ENCODE data around the gene SPATA1. TPM values are rescaled to one million over a fixed set of nuclear protein-coding genes. Genes with fewer than 3 reads are reported as not detected.

The SPATA1 gene
- total RNA-seq, 1 experiment from 2014 or later = 0.85 TPM

GRCh38 chr1:84510668-84511067, 4.5 kb downstream of the SPATA1 start:
- Mint-ChIP-seq H3K27me3 (ENCODE audit: low read depth) (no peaks in the 10 kb centered on the region; the same call in 1 of the 2 replicates), H3K9me3 (peaks cover 11% of the 10 kb centered on the region), H3K36me3 (0 out of 2 replicates have a peak, but pooled peaks cover 6% of the 10 kb centered on the region), H3K4me3 (no peak overlapping the region), H3K4me1 (peaks cover 5% of the 10 kb centered on the region), H3K27ac (no peak overlapping the region)
- ChIA-PET POLR2A (no interaction called here), CTCF (no interaction called here)
- DNase-seq (ENCODE audit: low spot score) (no peak), ATAC-seq (no peak)
- TF ChIP-seq STAT6 (CRISPR knock-in tag; conservative IDR thresholded peaks at IDR 0.05; ENCODE audit: low read depth) (no peak), ZNF232 (CRISPR knock-in tag; IDR thresholded peaks at IDR 0.05) (no peak), AFF4 (CRISPR knock-in tag; IDR thresholded peaks at IDR 0.05; ENCODE audit: borderline replicate concordance) (no peak), MYBL2 (CRISPR knock-in tag; IDR thresholded peaks at IDR 0.05) (no peak)

GRCh38 chr1:84524590-84524989, 18.4 kb downstream of the SPATA1 start:
- Mint-ChIP-seq H3K36me3 (no peaks in the 10 kb centered on the region), H3K9me3 (peaks cover 9% of the 10 kb centered on the region), H3K27me3 (ENCODE audit: low read depth) (no peaks in the 10 kb centered on the region), H3K4me3 (no peak overlapping the region), H3K4me1 (0 out of 2 replicates have a peak, but pooled peaks cover 3% of the 10 kb centered on the region), H3K27ac (no peak overlapping the region)
- no peak for ATAC-seq
- no peak for DNase-seq (ENCODE audit: low spot score)
- POLR2A ChIA-PET = no interaction called here
- CTCF ChIA-PET = no interaction called here
- TF ChIP-seq TEAD1 (CRISPR knock-in tag; IDR thresholded peaks at IDR 0.05) = no peak
- no peak for TF ChIP-seq ZNF425 (CRISPR knock-in tag; conservative IDR thresholded peaks at IDR 0.05)
- no peak for TF ChIP-seq ZNF532 (CRISPR knock-in tag; IDR thresholded peaks at IDR 0.05; ENCODE audit: borderline replicate concordance)
- no peak for TF ChIP-seq ATF2 (CRISPR knock-in tag; IDR thresholded peaks at IDR 0.05; ENCODE audit: borderline replicate concordance, low read depth)
- TF ChIP-seq ZNF416 (CRISPR knock-in tag; IDR thresholded peaks at IDR 0.05) = no peak
- TF ChIP-seq HMGXB4 (CRISPR knock-in tag; IDR thresholded peaks at IDR 0.05) = no peak
- no peak for TF ChIP-seq ZNF281 (CRISPR knock-in tag; IDR thresholded peaks at IDR 0.05)
- no peak for TF ChIP-seq RORB (CRISPR knock-in tag; IDR thresholded peaks at IDR 0.05)
- TF ChIP-seq ZNF219 (CRISPR knock-in tag; IDR thresholded peaks at IDR 0.05; ENCODE audit: borderline replicate concordance) = no peak
- no peak for TF ChIP-seq NR1H2 (CRISPR knock-in tag; IDR thresholded peaks at IDR 0.05)
- TF ChIP-seq CBFB (CRISPR knock-in tag; IDR thresholded peaks at IDR 0.05; ENCODE audit: low read depth) = no peak
